ENCODE results near the gene ANAPC16. TPM values are rescaled to one million over a fixed set of nuclear protein-coding genes. Genes with fewer than 3 reads are reported as not detected.
"Not testable (repeated sequence)": the region's sequence is repeated elsewhere in the genome, so short reads cannot be mapped to it uniquely, and the experiment has no call there.

Gene ANAPC16
- total RNA-seq, 1 experiment from 2014 or later: 280 TPM

GRCh38 chr10:72238392-72239175, 22.8 kb downstream of the ANAPC16 start:
- no peak for DNase-seq (ENCODE audit: low read depth)
- in situ Hi-C loops (cut with HindIII; ENCODE audit: low pct_unique_long_range_greater_than_20kb, low sequenced_read_pairs): no loop called here

GRCh38 chr10:72239409-72239808, 23.6 kb downstream of the ANAPC16 start:
- in situ Hi-C loops (cut with HindIII; ENCODE audit: low pct_unique_long_range_greater_than_20kb, low sequenced_read_pairs): no loop called here
- no peak for DNase-seq (ENCODE audit: low read depth)

- no peak for DNase-seq (ENCODE audit: low read depth)
- in situ Hi-C loops (cut with HindIII; ENCODE audit: low pct_unique_long_range_greater_than_20kb, low sequenced_read_pairs): no loop called here
Measured at GRCh38 chr10:72240371-72240770, 24.6 kb downstream of the ANAPC16 start.

- DNase-seq (ENCODE audit: low read depth): no peak
- in situ Hi-C loops (cut with HindIII; ENCODE audit: low pct_unique_long_range_greater_than_20kb, low sequenced_read_pairs): no loop called here
Measured at GRCh38 chr10:72241691-72242252, 26.0 kb downstream of the ANAPC16 start.

GRCh38 chr10:72242675-72243074, 26.9 kb downstream of the ANAPC16 start:
- no peak for DNase-seq (ENCODE audit: low read depth)
- in situ Hi-C loops (cut with HindIII; ENCODE audit: low pct_unique_long_range_greater_than_20kb, low sequenced_read_pairs): no loop called here

- in situ Hi-C loops (cut with HindIII; ENCODE audit: low pct_unique_long_range_greater_than_20kb, low sequenced_read_pairs): no loop called here
- peak; percentile 87 for DNase-seq (ENCODE audit: low read depth)
Measured at GRCh38 chr10:72243822-72244437, 28.1 kb downstream of the ANAPC16 start.

GRCh38 chr10:72244573-72245038, 28.8 kb downstream of the ANAPC16 start:
- in situ Hi-C loops (cut with HindIII; ENCODE audit: low pct_unique_long_range_greater_than_20kb, low sequenced_read_pairs): no loop called here
- no peak for DNase-seq (ENCODE audit: low read depth)

GRCh38 chr10:72245949-72246525, 30.2 kb downstream of the ANAPC16 start:
- no peak for DNase-seq (ENCODE audit: low read depth)
- in situ Hi-C loops (cut with HindIII; ENCODE audit: low pct_unique_long_range_greater_than_20kb, low sequenced_read_pairs): no loop called here

- DNase-seq (ENCODE audit: low read depth): no peak
- in situ Hi-C loops (cut with HindIII; ENCODE audit: low pct_unique_long_range_greater_than_20kb, low sequenced_read_pairs): no loop called here
Measured at GRCh38 chr10:72248468-72249151, 32.8 kb downstream of the ANAPC16 start.

GRCh38 chr10:72249176-72249862, 33.5 kb downstream of the ANAPC16 start:
- in situ Hi-C loops (cut with HindIII; ENCODE audit: low pct_unique_long_range_greater_than_20kb, low sequenced_read_pairs): not testable (repeated sequence)

GRCh38 chr10:72250666-72251065, 34.9 kb downstream of the ANAPC16 start:
- in situ Hi-C loops (cut with HindIII; ENCODE audit: low pct_unique_long_range_greater_than_20kb, low sequenced_read_pairs): no loop called here
- DNase-seq (ENCODE audit: low read depth): peak; percentile 31

More at GRCh38 chr10:72249176-72249862, 33.5 kb downstream of the ANAPC16 start:
- not testable (repeated sequence) for DNase-seq (ENCODE audit: low read depth)

- no peak for DNase-seq (ENCODE audit: low read depth)
- in situ Hi-C loops (cut with HindIII; ENCODE audit: low pct_unique_long_range_greater_than_20kb, low sequenced_read_pairs): no loop called here
Measured at GRCh38 chr10:72251635-72252034, 35.8 kb downstream of the ANAPC16 start.

- no peak for DNase-seq (ENCODE audit: low read depth)
- in situ Hi-C loops (cut with HindIII; ENCODE audit: low pct_unique_long_range_greater_than_20kb, low sequenced_read_pairs): no loop called here
Measured at GRCh38 chr10:72252972-72253371, 37.2 kb downstream of the ANAPC16 start.

- DNase-seq (ENCODE audit: low read depth): no peak
- in situ Hi-C loops (cut with HindIII; ENCODE audit: low pct_unique_long_range_greater_than_20kb, low sequenced_read_pairs): no loop called here
Measured at GRCh38 chr10:72253578-72253977, 37.8 kb downstream of the ANAPC16 start.

GRCh38 chr10:72254813-72255568, 39.2 kb downstream of the ANAPC16 start:
- in situ Hi-C loops (cut with HindIII; ENCODE audit: low pct_unique_long_range_greater_than_20kb, low sequenced_read_pairs): no loop called here
- peak; percentile 71 for DNase-seq (ENCODE audit: low read depth)

- no peak for DNase-seq (ENCODE audit: low read depth)
- in situ Hi-C loops (cut with HindIII; ENCODE audit: low pct_unique_long_range_greater_than_20kb, low sequenced_read_pairs): no loop called here
Measured at GRCh38 chr10:72255977-72256729, 40.3 kb downstream of the ANAPC16 start.

All from Caki2 (cell line).